GM19099 (cell line): ENCODE results near the gene MMP8.

Source experiments
- POLR2A ChIP-seq: IDR thresholded peaks from 3 replicates; pipeline ENCODE4 v1.6.1; 2011; ENCODE audit warnings: low read depth; ENCODE audit not compliant: insufficient read length; ENCODE audit errors: extremely low read depth

Gene MMP8

GRCh38 chr11:102729849-102730815 lies 5.4 kb upstream of the MMP8 start:
- no peak for TF ChIP-seq POLR2A

- TF ChIP-seq POLR2A: no peak
Measured at GRCh38 chr11:102727890-102728289, 3.1 kb upstream of the MMP8 start.

- TF ChIP-seq POLR2A: no peak
Measured at GRCh38 chr11:102722821-102723220, 1.9 kb downstream of the MMP8 start.

GRCh38 chr11:102719620-102720277 lies 5.0 kb downstream of the MMP8 start:
- TF ChIP-seq POLR2A: no peak

GRCh38 chr11:102717280-102717679 lies 7.5 kb downstream of the MMP8 start:
- no peak for TF ChIP-seq POLR2A

GRCh38 chr11:102716527-102716926 lies 8.2 kb downstream of the MMP8 start:
- no peak for TF ChIP-seq POLR2A

- TF ChIP-seq POLR2A: no peak
Measured at GRCh38 chr11:102712137-102712536, 12.6 kb downstream of the MMP8 start.

GRCh38 chr11:102709201-102709945 lies 15.4 kb downstream of the MMP8 start:
- TF ChIP-seq POLR2A: no peak

GRCh38 chr11:102708654-102709053 lies 16.1 kb downstream of the MMP8 start:
- no peak for TF ChIP-seq POLR2A

- no peak for TF ChIP-seq POLR2A
Measured at GRCh38 chr11:102705626-102706025, 19.1 kb downstream of the MMP8 start, which contains the start of gene MMP27. Gene MMP27, minus strand, starts transcription at chr11:102705769. Its CDS starts 55 bp downstream, at chr11:102705714.

GRCh38 chr11:102704841-102705240 lies 19.9 kb downstream of the MMP8 start:
- no peak for TF ChIP-seq POLR2A

GRCh38 chr11:102703826-102704493 lies 20.8 kb downstream of the MMP8 start:
- no peak for TF ChIP-seq POLR2A

GRCh38 chr11:102695201-102695600 lies 29.6 kb downstream of the MMP8 start:
- no peak for TF ChIP-seq POLR2A

- TF ChIP-seq POLR2A: no peak
Measured at GRCh38 chr11:102685754-102686153, 39.0 kb downstream of the MMP8 start.

- TF ChIP-seq POLR2A: no peak
Measured at GRCh38 chr11:102685338-102685737, 39.4 kb downstream of the MMP8 start.
